Heart left ventricle (tissue), 16 donors: ENCODE measurements around the gene RBM18. TPM values are rescaled to one million over a fixed set of nuclear protein-coding genes. Genes with fewer than 3 reads are reported as not detected.

Source experiments
- ATAC-seq, 4 donors: fragments of 200-7000 bp; cut with Tn5 transposase; one replicate each; pipeline ENCODE4 v1.9.1; 2020 to 2022; ENCODE audit warnings: moderate library complexity in 4 of 4, mild to moderate bottlenecking in 3 of 4, moderate number of reproducible peaks in 1 of 4
- DNase-seq, 5 donors: peaks; one replicate each; pipeline ENCODE4 v3.0.0-alpha.2; 2020
- H3K27ac ChIP-seq, 12 donors: fragments of 200-600 bp; sonication (generic) in 4 of 12; one replicate each; pipeline versions ENCODE4 v1.5.0 to v1.8.0; 2016 to 2022; ENCODE audit warnings: mild to moderate bottlenecking in 2 of 12
- H3K27me3 ChIP-seq, 9 donors: fragments of 200-600 bp; sonication (generic) in 2 of 9; one replicate each; pipeline versions ENCODE4 v1.5.1 to v1.8.0; 2016 to 2022; ENCODE audit warnings: mild to moderate bottlenecking in 3 of 9
- H3K36me3 ChIP-seq, 9 donors: fragments of 200-600 bp; sonication (generic) in 2 of 9; one replicate each; pipeline versions ENCODE4 v1.5.0 to v1.8.0; 2018 to 2022; ENCODE audit warnings: mild to moderate bottlenecking in 2 of 9
- H3K4me1 ChIP-seq, 12 donors: fragments of 200-600 bp; sonication (generic) in 4 of 12; one replicate each; pipeline versions ENCODE4 v1.5.0 to v1.8.0; 2016 to 2022; ENCODE audit warnings: mild to moderate bottlenecking in 3 of 12
- H3K4me3 ChIP-seq, 12 donors: fragments of 200-600 bp; sonication (generic) in 4 of 12; one replicate each; pipeline versions ENCODE4 v1.5.0 to v1.8.0; 2017 to 2022; ENCODE audit warnings: mild to moderate bottlenecking in 9 of 12, moderate library complexity in 4 of 12
- H3K9me3 ChIP-seq, 12 donors: fragments of 200-600 bp; sonication (generic) in 4 of 12; one replicate each; pipeline versions ENCODE4 v1.5.0 to v1.8.0; 2016 to 2022; ENCODE audit warnings: mild to moderate bottlenecking in 1 of 12
- POLR2A ChIP-seq, 2 donors: fragments of 450-650 bp; IDR thresholded peaks; one replicate each; pipeline ENCODE4 v1.6.1; 2017; ENCODE audit warnings: antibody characterized with exemption in 2 of 2, mild to moderate bottlenecking in 2 of 2, moderate library complexity in 2 of 2
- WGBS, 4 donors: extraction: QIAGEN DNeasy Blood & Tissue Kit in 2 of 4; methylation state at CpG; one replicate each; pipeline versions ENCODE4 v1.1.5 to v1.1.7; 2013 to 2018; 5-methylcytosine and 5-hydroxymethylcytosine counted together
- intact Hi-C, 10 donors: fragments of 100-400 bp; cut with DNase I; formaldehyde crosslinking; loops; one replicate each; pipeline versions ENCODE4 v1.11.1 to v1.14.2; 2022
- polyA plus RNA-seq, 2 donors: library from polyadenylated mRNA; stranded (reverse); fragments of 200-250 nt; gene quantifications; one replicate each; pipeline ENCODE4 v1.2.3, GENCODE V29; 2013
- total RNA-seq, 9 donors: library from RNA; depleted of rRNA in 2 of 9; stranded (reverse); fragments of >200 nt in 2 of 9; fragmentation: NEBNext Ultra II Directional in 3 of 9; extraction: Animal tissue kit (Norgen Biotek cat#: 25700) in 3 of 9; gene quantifications; one replicate each; pipeline versions ENCODE4 v1.1.0 to v1.2.4, GENCODE V29; 2016 to 2023
- TF ChIP-seq, protein P1 (sequence below), 12 donors: fragments of 200-600 bp; sonication (generic) in 4 of 12; IDR thresholded peaks; one replicate each; pipeline versions ENCODE4 v1.5.0 to v1.8.0; 2018 to 2022; ENCODE audit warnings: antibody characterized with exemption in 12 of 12, mild to moderate bottlenecking in 5 of 12
- donor health status: ischemic (EF 13 %, LVEDD 7.1; RV severe dilation, severe dysfunction).
- donor health status: healthy with polysubstance abuse.
- donor health status: DM: no; HTN: yes; CAD: no.
- donor health status: DM: no; HTN: no; CAD: no.
- donor health status: ischemic (EF 25% LVEDD 6.9; RV normal size, moderate dysfunction).
- donor health status: ischemic (EF 25% LVEDD 5.7; RV mildly dilated, moderate dysfunction).
- donor health status: healthy.
- donor health status: DM: yes; HTN: yes; CAD: no.
- donor health status: ischemic (EF 35%, LVEDD 5.7; RV mildly dilated, moderate dysfunction).
- donor health status: nonischemic (EF 11% LVEDD 7.7; RV severe dilation, severe dysfunction).
- donor health status: DM: yes; HTN: yes; CAD: no.
- donor health status: PGD.
- donor health status: ischemic (EF 29% LVEDD 5.4; RV normal size, mild dysfunction).
- donor health status: nonischemic (EF 23%, LVEDD 6.1; RV moderate dilation, normal function).

Gene RBM18
- total and polyA plus RNA-seq, 11 donors, result 7.9 to 49.0 (median 36.1) TPM

DNA sequence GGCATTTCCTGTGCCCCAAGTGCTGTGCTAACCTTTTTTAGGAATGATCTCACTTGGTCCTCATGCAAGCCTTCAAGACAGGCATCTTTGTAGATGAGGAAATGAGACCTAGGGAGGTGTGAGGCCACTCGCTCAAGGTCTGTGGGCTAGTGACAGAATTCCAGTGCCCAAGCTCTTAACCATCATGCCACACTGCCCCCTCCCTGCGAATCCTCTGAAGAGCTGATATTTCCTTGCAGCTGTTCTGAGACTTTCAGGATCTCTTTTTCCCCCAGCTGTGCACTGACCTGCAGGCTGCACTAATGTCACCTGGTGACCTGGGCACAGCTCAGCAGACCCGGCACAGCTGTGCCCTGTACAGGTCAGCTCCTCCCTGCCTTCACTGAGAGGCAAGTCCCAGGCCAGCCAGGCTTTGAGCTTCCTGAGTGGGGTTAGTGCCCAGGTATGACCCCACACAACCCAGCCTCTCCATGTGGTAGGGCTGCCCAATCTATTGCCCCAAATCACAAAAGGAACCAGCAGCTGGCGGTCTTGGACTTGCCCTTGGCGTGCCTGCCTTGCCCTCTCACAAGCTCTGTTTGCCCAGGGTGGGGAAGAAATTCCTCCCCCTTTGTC lies 72.3 kb downstream of the RBM18 start:
- no peak overlapping the region for H3K27ac ChIP-seq
- no peaks in the 10 kb centered on the region for H3K4me1 ChIP-seq
- no peaks in the 10 kb centered on the region for H3K36me3 ChIP-seq
- no peak for TF ChIP-seq POLR2A (IDR thresholded peaks at IDR 0.05)
- TF ChIP-seq, protein P1, sequence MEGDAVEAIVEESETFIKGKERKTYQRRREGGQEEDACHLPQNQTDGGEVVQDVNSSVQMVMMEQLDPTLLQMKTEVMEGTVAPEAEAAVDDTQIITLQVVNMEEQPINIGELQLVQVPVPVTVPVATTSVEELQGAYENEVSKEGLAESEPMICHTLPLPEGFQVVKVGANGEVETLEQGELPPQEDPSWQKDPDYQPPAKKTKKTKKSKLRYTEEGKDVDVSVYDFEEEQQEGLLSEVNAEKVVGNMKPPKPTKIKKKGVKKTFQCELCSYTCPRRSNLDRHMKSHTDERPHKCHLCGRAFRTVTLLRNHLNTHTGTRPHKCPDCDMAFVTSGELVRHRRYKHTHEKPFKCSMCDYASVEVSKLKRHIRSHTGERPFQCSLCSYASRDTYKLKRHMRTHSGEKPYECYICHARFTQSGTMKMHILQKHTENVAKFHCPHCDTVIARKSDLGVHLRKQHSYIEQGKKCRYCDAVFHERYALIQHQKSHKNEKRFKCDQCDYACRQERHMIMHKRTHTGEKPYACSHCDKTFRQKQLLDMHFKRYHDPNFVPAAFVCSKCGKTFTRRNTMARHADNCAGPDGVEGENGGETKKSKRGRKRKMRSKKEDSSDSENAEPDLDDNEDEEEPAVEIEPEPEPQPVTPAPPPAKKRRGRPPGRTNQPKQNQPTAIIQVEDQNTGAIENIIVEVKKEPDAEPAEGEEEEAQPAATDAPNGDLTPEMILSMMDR (IDR thresholded peaks at IDR 0.05), result no peak
- intact Hi-C loops, result no loop called here
- H3K27me3 ChIP-seq, result peaks cover 0 to 11% (median 0%) of the 10 kb centered on the region in 9 donors
- 86 to 96% (median 90%) methylated on average over 3 to 5 of the region's 5 CpGs for WGBS, 4 donors
- ATAC-seq (no peak), DNase-seq (no peak)
- no peaks in the 10 kb centered on the region for H3K9me3 ChIP-seq
- H3K4me3 ChIP-seq, result no peak overlapping the region

DNA sequence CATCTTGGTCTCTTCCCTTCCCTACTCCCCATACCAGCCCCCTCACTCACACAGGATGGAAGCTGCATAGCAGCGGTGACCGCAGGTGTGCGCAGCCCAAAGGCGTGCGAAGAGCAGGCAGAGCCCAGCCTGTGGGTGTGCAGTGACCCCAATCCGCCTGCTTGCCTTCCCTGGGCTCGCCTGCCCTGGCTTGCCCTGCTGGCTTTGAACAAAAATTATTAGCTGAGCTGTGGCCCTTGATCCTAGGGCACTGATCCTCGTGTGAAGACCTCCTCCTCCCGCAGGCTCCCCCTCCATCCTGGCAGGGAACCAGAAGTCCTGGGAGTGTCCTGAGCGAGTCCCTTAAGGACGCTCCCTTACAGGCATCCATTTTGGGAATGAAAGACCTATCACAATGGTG lies 73.1 kb downstream of the RBM18 start:
- ATAC-seq, result no peak
- WGBS, 4 donors, result 73 to 77% (median 75%) methylated on average over 11 of the region's 11 CpGs
- no peak for DNase-seq
- H3K27me3 ChIP-seq, result peaks cover 0 to 11% (median 0%) of the 10 kb centered on the region in 9 donors
- H3K27ac ChIP-seq, result no peak overlapping the region
- TF ChIP-seq, protein P1 (IDR thresholded peaks at IDR 0.05), result no peak
- TF ChIP-seq POLR2A (IDR thresholded peaks at IDR 0.05), result no peak
- no peak overlapping the region for H3K4me3 ChIP-seq
- intact Hi-C loops, result no loop called here
- H3K36me3 ChIP-seq, result no peaks in the 10 kb centered on the region
- H3K9me3 ChIP-seq, result no peaks in the 10 kb centered on the region
- H3K4me1 ChIP-seq, result no peaks in the 10 kb centered on the region

- 81 to 93% (median 81%) methylated on average over 10 to 12 of the region's 12 CpGs for WGBS, 4 donors
- Histone ChIP-seq H3K4me3 (no peak overlapping the region), H3K36me3 (no peaks in the 10 kb centered on the region), H3K27ac (no peak overlapping the region), H3K27me3 (peaks cover 0 to 6% (median 0%) of the 10 kb centered on the region in 9 donors), H3K4me1 (no peaks in the 10 kb centered on the region), H3K9me3 (no peaks in the 10 kb centered on the region)
- intact Hi-C loops, result no loop called here
- ATAC-seq, result peak in 1 of 4 donors; percentile 11
- no peak for TF ChIP-seq POLR2A (IDR thresholded peaks at IDR 0.05)
- TF ChIP-seq, protein P1 (IDR thresholded peaks at IDR 0.05), result no peak
- no peak for DNase-seq
These were observed 73.9 kb downstream of the RBM18 start for GRCh38 chr9:122190597-122191381.

DNA sequence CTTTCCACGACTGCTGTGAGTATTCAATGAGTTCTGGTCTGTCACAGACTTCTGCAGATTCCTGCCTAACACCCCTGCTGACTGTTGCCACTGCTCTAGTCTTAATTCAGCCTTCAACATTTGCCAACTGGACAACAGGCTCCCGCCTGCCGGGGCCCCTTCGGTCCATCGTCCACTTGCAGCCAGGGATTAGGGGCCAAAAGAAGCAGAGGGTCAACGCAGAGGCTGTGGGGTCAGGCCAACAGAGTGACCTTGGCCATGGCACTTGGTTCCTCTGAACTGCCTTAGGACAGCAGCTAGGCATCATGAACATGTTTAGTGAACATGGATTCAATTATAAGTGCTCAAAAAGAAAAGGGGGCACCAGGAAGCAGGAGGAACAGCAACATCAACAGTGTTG lies 76.3 kb downstream of the RBM18 start:
- no peak for DNase-seq
- no peak overlapping the region for H3K27ac ChIP-seq
- no peak for ATAC-seq
- H3K4me3 ChIP-seq, result no peak overlapping the region
- no peaks in the 10 kb centered on the region for H3K27me3 ChIP-seq
- no peaks in the 10 kb centered on the region for H3K36me3 ChIP-seq
- intact Hi-C loops, result no loop called here
- H3K4me1 ChIP-seq, result no peaks in the 10 kb centered on the region
- TF ChIP-seq, protein P1 (IDR thresholded peaks at IDR 0.05), result no peak
- no peak for TF ChIP-seq POLR2A (IDR thresholded peaks at IDR 0.05)
- 81 to 87% (median 84%) methylated on average over 6 of the region's 6 CpGs for WGBS, 4 donors
- no peaks in the 10 kb centered on the region for H3K9me3 ChIP-seq
